Stimulated activated CD4-positive, alpha-beta T cell treated with anti-CD3 and anti-CD28 coated beads, Interleukin-4, amount 100 ng/mL, for 1 hour (primary cell): Measurements from ENCODE around the gene SRSF3.
A peak's percentile ranks its signal among the peaks of the same experiment; 100 is the strongest.
"Not testable (repeated sequence)": the region's sequence is repeated elsewhere in the genome, so short reads cannot be mapped to it uniquely, and the experiment has no call there.

Source experiments
- DNase-seq: peaks from one replicate; pipeline ENCODE4 v3.0.0-alpha.2; 2020

The SRSF3 gene

DNA sequence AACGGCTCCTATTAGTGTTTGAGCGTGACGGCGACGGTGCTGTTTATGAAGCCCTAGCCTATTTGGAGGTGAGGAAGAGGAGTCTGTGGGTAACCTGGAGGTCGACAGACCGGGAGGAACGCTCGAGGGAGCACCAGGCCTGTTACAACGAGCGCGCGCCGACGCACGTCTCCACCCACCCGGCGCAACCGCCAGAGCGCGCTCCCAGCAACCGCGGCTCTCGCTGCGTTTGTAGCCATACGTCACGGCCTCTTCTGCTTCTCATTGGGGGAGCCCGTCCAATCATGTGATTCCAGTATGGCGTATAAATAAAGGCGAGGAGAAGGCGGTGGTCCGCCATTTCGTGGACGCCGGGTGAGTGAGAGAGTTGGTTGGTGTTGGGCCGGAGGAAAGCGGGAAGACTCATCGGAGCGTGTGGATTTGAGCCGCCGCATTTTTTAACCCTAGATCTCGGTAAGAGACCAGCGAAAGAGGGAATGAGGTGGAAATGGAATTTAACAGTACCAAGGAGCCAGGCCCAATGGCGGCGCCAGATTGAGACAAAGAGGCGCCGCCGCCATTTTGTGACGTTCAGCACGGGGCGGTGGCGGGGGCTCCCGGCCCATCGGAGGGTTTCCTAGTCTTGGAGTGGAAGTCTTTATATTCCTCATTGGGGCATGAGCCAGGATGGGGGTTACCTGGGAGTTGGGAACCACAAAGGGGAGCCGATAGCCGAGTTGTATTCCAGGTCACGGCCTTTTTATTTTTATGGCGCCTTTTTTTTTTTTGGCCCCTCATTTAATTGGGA is at the start of gene SRSF3:
Gene SRSF3 (plus strand): TSS at position 334 of the 787 bp plus-strand sequence. CDS start 2,401 bp downstream, outside the sequence.
- DNase-seq = peak; percentile 92

DNA sequence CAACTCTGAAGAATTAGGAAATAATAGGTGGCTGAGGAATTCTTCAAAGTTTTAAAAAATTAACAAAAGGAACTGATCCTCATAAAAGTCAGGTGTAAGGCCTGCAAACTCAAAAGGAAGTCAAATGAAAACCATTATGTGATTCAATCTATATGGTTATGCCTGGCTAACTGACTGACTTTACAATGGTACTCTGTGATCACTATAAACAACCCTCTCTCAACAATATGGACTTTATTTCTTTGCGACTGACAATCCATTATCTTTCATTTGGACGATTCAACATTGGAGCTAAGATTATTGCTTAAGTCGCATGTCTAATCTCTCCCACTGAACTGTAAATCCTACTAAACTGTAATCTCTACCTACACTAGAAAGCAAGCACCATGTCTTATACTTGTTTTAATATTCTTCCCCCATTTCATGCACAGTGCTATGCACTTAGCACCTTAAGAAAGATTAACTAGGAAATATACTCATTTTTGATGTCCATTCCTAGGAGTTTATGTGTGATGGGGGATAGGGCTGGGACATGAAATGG is 48.3 kb upstream of the SRSF3 start:
- DNase-seq = no peak

DNA sequence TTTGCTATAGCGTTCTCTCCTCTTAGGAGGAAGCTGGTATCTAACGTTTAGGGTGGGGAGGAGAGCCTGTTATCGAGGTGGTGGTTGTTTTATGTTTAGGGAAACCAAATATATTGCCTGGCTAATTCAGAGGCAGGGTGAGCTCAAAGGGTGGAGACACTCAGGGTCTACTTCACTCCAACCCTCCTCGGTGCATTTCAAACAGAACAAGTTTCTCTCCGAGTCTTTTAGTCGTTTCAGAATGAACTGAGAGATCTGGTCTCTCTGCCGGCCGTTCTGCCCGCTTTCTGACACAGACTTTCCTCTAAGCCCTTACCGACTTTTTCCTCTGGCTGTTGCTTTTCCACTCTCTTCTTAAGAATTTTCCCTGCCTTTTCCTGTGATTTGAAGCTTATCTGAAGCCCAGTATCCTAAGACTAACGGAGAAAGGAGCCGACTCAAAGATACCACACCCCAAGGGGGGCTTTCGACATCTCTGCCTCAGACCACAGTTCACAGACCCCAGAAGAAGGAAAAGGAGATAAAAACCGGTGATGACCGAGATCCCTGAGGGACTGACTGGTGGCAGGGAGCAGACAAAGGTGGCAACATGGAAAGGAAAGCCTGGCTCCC is 47.7 kb upstream of the SRSF3 start:
- no peak for DNase-seq

DNA sequence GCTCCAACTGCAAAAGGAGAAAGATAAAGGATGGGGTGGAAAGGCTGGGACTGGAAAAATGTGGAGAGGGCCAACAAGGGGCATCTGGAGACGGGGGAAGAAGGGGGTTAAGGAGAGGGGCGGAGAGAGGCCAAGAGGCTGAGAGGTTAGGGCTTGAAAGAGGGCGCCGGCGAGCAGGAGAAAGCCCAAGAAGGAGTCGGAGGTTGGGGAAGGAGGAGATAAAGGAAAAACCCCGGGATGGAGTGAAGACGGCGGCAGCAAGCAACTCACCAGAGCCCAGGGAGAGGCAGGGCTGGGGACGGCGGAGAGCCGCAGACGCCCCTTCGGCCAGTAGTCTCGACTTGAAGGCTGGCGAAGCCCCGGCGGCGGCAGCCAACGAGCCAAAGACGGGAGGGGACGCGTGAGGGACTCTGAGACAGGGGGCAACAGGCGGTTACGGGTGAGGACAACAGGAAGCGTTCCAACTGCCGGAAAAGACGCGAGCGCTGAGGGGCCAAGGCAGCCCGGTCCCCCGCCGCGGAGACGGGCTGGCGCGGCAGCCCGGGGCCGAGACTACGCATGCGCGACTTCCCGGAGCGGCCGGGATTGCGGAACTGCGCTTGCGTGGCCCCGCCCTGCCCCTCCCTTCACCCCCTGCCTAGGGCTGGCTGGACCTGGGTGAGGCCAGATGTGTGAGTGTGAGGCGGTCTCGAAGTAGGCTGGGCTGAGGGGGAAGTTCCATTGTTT is 47.1 kb upstream of the SRSF3 start, which contains the start of gene STK38:
Gene STK38 (minus strand): TSS at position 560 of the 726 bp plus-strand sequence. CDS start 7,277 bp downstream, outside the sequence.
- DNase-seq = peak; percentile 93

DNA sequence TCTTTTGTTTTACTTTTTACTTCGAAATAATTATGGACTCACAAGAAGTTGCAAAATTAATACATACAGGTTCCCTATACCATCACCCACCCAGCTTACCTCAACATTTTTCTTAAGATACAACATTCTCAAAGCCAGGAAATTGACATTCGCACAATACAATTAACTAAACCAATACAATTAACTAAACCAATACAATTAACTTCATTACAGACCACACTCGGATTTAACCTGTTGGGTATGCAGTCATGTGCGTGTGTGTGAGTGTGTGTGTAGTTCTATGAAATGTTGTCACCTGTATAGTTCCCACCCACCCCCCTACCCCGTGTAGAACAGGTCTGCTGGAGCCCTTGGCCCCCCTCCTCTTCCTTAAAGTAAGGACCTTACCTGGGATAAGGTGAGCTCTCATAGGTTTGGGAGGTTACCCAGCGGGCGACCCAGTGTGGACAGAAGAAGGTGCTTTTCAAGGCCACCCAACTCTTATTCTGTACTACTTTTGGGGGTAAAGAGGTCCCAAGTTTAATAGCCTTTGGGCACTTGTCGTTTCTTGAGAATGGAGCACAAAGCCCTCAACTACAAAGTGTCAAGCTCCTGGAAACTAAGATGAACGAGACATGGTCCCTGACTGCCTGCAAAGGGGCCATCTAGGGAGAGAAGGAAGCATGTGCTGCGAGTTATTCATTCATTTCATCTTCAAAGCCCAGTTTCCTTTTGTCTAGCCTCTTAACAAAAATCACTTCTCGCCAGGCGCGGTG is 46.3 kb upstream of the SRSF3 start:
- no peak for DNase-seq

DNA sequence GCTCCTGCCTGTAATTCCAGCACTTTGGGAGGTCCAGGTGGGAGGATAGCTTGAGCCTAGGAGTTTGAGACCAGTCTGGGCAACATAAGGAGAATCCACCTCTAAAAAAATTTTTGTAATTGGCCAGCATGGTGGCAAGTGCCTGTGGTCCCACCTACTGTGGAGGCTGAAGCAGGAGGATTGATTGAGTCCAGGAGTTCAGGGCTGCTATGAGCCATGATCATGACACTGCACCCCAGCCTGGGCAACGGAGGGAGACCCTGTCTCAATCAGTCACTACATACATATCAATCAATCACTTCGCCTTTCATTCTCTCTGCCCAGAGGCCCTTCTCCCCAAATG is 45.8 kb upstream of the SRSF3 start:
- DNase-seq = no peak

DNA sequence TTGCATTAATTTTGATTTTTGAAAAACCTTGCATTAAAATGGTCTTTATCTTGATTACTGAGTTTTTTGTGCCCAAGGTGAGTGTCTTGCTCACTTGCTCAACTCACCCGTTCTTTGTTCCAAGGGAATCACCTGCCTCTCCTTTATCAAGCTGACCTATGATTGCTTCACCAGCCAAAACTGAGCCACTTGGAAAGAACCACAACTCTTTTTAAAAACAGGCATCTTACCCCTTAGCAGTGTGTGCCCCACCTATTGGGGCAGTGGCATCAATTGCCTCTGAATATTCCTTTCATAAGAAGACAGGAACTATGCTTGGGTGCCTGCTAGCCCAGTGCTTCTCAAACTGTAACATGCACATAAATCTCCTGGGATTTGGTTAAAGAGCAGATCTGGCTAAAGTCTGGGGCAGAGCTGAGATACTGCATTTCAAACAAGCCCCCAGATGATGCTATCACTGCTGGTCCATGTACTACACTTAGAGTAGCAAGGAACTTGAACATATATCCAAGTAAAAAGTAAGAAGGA is 43.6 kb upstream of the SRSF3 start:
- DNase-seq = no peak

DNA sequence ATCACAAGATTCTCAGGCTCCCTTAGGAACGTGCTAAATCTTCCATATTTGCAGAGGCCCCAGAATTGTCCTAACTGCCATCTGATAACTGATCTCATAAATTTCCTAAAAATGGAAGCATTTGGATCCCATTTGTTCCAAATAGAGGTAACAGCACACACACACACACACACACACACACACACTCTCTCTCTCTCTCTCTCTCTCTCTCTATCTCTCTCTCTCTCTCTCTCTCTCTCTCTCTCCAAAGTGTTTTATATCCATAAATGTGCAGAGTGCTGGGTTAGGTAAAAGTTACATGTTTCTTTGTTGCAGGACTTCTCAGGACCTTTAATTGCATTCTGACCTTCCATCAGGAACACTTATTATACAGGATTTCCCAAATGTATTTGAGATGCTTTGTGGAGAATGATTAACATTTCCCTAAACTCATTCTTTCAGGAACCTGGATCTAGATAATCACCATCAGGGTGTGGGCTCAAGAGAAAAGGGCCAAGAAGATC is 38.4 kb upstream of the SRSF3 start:
- no peak for DNase-seq

DNA sequence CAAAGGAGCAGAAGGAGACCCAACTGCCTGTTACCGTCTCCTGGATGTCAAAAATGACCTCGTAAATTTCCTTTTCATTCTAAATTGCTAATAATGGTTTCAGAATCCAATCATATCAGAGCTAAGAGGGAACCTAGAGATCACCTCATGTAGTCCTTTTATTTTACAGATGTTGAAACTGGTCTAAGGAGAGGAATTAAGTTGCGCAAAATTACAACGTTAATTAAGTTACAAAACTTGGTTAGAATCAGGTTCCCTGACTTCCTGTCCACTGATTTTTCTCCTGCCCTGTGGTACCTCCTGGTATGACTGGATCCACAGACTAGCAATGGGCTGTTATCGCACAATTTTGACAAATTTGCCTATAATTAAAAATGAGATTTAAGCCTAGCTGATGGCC is 37.9 kb upstream of the SRSF3 start:
- DNase-seq = no peak

DNA sequence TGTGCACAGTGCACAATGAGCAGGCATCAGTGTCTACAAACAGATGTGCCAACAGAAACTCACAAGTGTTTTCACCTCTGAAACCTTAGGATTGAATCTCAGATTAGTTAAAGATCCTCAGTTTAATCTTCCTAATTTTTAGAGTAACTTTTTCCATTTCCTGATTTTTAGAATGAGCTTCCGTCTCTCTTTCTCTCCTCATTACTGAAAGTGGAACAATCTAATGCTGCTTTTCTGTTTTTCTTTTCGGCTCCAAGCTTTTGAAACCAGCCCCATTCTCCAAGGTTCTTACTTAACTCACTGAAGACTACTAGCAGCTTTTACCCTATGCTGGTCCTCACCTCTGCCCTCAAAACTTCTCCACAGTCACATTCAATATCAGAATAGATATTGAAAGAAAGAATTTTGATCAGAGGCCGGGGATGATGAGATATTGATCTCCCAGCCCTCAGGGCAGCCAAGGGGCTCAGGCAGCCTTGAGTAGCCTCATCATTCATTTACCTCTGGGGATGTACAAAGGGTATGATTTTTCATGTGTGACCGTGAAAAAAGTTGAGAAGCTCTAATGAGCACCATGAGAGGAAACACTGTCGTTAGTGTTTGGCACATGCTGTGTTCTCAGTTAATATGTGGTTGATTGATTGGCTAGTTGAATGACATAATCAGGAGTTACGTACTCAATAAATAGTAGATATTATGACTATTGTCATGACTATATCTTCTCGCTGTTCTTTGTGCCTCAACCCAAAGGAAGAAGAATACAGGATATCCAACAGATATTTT is 35.0 kb upstream of the SRSF3 start:
- no peak for DNase-seq

DNA sequence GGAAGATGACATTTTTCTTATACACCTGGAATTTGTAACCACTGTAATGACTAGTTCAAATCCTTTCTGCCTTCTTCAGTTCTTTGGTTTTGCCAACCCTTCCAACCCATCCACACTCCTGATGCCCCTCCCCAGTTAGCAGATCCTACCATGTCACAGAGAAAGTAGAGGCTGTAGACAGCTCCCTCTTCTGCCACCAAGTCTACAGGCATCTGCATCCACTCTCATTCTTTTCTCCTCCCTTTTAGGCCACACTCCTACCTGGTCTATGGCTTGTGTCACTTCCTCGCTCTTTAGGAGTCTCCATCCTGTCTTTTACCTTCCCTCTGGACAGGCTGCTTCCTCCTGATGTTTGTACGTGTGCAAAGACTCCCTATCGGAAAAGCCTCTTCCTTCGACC is 33.3 kb upstream of the SRSF3 start:
- no peak for DNase-seq

DNA sequence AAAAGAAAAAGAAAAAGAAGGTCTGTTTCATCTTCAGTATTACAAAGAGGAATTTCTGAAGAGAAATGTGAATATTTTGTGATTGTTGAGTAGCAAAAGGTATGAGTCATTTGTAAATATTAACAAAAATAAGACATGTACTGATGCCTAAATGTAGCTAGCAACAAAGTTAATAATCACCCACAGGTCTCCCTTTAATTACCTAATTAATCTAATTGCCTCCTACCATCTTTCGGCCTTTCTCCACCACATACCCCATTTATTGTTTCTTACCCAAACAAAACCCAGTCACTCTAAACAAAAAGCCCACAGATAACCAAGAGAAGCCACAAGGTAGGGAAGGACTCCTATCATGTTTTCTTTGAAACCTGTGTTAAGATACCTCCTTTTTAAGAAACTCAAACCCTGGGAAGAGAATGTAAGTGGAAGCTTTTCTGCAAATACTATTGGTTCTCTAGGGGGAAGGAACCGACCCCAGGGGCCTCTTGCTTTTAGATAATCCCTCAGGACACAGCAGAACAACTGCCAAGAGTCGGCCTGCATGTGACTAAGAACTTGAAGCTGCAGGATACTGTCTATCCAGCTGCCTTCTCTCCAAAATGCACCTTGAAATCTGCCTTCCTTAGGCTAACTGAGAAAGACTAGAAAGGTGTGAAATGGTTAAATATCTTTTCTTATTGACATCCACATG is 30.8 kb upstream of the SRSF3 start:
- no peak for DNase-seq

DNA sequence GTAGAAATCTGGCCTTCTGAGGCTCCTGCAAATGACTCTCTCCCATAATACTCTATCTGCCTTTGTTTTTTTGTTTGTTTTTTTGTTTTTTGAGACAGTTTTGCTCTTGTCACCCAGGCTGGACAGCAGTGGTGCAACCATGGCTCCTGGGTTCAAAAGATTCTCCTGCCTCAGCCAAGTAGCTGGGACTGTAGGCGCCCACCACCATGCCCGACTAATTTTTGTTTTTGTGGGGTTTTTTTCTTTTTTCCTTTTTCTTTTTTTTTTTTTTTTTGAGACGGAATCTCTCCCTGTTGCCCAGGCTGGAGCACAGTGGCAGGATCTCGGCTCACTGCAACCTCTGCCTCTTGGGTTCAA is 30.3 kb upstream of the SRSF3 start:
- DNase-seq = no peak

DNA sequence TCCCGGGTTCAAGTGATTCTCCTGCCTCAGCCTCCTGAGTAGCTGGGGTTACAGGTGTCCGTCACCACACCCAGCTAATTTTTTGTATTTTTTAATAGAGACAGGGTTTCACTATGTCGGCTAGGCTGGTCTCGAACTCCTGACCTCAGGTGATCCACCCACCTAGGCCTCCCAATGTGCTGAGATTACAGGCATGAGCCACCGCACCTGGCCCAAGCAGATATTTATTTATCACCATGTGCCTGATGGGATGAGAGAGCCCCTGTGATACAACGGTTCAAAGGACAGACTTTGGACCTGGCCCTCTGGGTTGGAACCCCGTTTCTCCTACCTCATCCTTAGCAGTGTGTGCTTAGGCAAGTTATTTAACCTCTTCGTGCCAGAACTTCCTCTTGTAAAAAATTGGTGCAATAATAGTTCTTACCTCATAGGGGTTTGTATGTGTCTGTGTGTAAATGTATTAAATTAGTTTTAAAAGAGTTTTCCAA is 27.7 kb upstream of the SRSF3 start:
- DNase-seq = no peak

DNA sequence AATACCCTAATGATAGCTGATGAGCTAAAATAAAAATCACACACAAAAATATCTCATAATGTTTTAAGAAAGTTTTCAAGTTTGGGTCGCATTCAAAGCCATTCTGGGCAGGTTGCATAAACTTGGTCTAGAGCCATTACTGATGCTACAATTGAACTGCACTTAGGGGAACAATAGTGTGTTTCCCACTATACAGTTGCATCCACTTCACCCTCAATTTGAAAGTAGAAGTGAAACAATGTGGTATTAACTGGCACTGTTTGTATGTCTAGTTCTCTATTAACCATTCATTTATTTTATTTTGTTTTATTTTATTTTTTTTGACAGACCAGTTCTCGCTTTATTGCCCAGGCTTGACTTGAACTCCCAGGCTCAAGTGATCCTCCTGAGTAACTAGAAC is 23.9 kb upstream of the SRSF3 start:
- no peak for DNase-seq

DNA sequence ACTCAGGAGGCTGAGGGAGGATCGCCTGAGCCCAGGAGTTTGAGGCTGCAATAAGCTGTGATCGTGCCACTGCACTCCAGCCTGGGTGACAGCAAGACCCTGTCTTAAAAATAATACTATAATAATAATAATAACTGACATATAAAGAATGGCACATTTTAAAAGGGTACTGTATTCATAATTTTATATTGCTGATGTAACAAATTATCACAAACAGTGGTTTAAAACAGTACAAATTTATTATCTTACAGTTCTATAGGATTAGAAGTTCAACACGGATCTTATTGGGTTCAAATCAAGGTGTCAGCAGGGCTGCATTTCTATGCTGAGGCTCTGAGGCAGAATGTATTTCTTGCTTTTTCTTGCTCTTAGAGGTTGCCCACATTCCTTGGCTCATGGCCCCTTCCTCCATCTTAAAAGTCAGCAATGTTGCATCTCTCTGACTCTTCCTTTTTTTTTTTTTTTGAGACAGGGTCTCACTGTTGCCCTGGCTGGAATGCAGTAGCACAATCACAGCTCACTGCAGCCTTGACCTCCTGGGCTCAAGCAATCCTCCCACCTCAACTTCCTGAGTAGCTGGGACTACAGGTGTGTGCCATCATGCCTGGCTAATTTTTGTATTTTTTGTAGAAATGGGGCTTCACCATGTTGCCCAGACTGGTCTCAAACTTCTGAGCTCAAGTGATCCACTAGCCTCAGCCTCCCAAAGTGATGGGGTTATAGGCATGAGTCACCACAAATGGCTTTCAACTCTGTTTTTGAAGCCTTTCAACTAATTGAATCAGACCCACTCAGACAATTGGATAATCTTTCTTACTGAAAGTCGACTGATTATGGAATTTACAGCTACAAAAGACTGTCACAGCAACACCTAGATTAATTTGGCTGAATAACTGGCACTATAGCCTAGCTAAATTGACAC is 22.8 kb upstream of the SRSF3 start:
- DNase-seq = no peak

DNA sequence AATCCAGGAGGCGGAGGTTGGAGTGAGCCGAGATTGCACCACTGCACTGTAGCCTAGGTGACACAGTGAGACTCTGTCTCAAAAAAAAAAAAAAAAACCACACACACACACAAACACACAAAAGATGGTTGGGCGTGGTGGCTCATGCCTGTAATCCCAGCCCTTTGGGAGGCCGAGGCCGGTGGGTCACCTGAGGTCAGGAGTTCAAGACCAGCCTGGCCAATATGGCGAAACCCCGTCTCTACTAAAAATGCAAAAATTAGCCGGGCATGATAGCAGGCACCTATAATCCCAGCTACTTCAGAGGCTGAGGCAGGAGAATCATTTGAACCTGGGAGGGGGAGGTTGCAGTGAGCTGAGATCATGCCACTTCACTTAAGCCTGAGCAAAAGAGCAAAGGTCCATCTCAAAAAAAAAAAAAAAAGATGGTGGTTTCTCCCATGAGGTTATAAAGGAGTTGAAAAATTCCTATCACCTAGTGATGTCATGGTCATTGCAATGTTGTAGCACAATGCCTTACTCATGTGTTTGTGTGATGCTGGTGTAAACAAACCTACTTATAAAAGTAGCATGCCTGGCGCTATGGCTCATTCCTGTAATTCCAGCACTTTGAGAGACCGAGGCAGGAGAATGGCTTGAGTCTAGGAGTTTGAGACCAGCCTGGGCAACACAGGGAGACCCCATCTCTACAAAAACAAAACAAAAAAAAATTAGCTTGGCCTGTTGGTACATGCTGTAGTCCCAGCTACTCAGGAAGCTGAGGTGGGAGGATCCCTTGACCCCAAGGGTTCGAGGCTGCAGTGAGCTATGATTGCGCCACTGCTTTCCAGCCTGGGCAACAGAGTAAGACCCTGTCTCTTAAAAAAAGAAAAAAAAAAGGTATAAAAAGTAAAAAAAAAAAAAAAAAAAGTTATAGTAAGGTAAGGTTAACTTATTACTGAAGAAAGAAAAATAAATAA is 21.5 kb upstream of the SRSF3 start:
- DNase-seq = not testable (repeated sequence)

DNA sequence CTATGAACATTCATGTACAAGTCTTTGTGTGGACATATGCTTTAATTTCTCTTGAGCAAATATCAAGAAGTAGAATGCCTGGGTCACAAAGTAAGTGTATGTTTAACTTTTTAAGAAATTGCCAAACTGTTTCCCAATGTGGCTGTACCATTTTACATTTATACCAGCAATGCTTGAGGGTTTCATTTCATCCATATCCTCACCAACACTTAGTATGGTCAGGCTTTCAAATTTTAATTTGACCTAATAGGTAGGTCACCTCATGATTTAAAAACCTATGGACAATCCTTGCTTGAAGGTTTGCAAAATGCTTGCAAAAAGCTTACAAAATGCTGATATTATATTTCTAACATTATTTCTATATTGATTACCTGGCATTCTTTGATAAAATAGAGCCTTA is 19.5 kb upstream of the SRSF3 start:
- DNase-seq = no peak

DNA sequence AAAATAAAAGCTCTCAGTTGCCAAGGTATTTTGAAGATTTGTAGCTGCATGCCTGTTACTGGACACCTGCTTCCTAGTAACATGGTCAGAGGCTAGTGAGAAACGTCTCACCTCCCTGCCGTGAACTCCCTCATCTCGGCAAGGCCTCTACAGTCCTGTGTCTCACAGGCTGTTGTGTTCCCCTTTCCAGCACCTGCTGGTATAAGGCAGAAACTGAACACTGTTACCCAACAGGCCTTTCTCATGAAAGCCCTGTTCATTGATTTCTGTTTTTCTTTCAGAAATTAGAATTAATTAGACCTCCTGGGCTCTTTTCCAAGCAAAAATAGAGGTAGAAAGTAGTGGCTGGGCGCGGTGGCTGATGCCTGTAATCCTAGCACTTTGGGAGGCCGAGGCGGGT is 17.6 kb upstream of the SRSF3 start:
- DNase-seq = no peak
